Brain microvascular endothelial cell (primary cell): ENCODE results near the gene EYA2.

ENCODE experiments used
- DNase-seq: peaks from one replicate; pipeline ENCODE4 v3.0.0-alpha.2; 2020
- H3K27ac ChIP-seq: fragments of 250-450 bp; sonication (Bioruptor Pico); 2 replicates; pipeline ENCODE4 v1.5.1; 2020; ENCODE audit warnings: mild to moderate bottlenecking, moderate library complexity
- H3K27me3 ChIP-seq: fragments of 250-450 bp; sonication (Bioruptor Pico); replicated peaks from 2 replicates; pipeline ENCODE4 v1.5.1; 2020; ENCODE audit warnings: mild to moderate bottlenecking
- H3K36me3 ChIP-seq: fragments of 250-450 bp; sonication (Bioruptor Pico); replicated peaks from 2 replicates; pipeline ENCODE4 v1.5.1; 2020; ENCODE audit warnings: mild to moderate bottlenecking
- H3K4me3 ChIP-seq: 2 replicates; pipeline ENCODE4 v1.5.1; 2011; ENCODE audit warnings: low read depth, mild to moderate bottlenecking, control low read depth, low read length, moderate library complexity
- in situ Hi-C: cut with HindIII; loops from 2 replicates; pipeline ENCODE4 v1.10.0; 2017; ENCODE audit warnings: low sequenced_read_pairs, low pct_ligation_motif_present
- TF ChIP-seq, protein P1 (sequence below): IDR thresholded peaks from 2 replicates; pipeline ENCODE4 v1.5.1; 2011; ENCODE audit warnings: low read depth, mild to moderate bottlenecking, moderate library complexity, low read length, control low read depth, inconsistent platforms; ENCODE audit errors: missing control alignments

EYA2 gene

DNA sequence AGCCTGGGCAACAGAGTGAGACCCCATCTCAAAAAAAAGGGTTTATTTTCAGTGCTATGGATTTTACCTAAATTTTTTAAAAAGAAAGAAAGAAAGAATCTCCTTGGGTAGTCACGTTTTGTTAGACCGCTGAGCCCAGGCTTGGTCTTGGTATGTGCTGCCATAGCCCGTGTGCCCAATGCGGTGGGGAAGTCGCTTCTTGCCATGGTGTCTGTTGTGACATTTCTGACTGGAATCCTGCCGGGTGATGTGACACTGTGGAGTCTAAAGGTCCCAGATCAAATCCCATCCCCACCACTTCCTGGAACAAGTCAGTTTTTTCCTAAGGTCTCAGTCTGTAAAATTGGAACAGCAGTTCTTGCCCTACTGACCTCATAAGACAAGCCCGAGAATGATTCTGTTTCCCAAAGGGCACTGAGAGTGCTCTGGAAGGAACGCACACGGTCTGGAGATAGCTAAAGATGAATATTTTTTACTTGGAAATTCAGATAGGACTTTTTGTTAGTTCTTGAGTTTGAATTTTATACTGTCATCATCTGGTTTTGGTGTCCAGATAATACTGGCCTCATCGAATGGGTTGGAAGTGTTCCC lies 225.8 kb downstream of the EYA2 start:
- Histone ChIP-seq H3K4me3 (no peak overlapping the region), H3K27ac (no peak overlapping the region), H3K27me3 (no peaks in the 10 kb centered on the region), H3K36me3 (no peaks in the 10 kb centered on the region)
- no peak for DNase-seq
- TF ChIP-seq, protein P1, sequence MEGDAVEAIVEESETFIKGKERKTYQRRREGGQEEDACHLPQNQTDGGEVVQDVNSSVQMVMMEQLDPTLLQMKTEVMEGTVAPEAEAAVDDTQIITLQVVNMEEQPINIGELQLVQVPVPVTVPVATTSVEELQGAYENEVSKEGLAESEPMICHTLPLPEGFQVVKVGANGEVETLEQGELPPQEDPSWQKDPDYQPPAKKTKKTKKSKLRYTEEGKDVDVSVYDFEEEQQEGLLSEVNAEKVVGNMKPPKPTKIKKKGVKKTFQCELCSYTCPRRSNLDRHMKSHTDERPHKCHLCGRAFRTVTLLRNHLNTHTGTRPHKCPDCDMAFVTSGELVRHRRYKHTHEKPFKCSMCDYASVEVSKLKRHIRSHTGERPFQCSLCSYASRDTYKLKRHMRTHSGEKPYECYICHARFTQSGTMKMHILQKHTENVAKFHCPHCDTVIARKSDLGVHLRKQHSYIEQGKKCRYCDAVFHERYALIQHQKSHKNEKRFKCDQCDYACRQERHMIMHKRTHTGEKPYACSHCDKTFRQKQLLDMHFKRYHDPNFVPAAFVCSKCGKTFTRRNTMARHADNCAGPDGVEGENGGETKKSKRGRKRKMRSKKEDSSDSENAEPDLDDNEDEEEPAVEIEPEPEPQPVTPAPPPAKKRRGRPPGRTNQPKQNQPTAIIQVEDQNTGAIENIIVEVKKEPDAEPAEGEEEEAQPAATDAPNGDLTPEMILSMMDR: no peak
- in situ Hi-C loops: no loop called here

DNA sequence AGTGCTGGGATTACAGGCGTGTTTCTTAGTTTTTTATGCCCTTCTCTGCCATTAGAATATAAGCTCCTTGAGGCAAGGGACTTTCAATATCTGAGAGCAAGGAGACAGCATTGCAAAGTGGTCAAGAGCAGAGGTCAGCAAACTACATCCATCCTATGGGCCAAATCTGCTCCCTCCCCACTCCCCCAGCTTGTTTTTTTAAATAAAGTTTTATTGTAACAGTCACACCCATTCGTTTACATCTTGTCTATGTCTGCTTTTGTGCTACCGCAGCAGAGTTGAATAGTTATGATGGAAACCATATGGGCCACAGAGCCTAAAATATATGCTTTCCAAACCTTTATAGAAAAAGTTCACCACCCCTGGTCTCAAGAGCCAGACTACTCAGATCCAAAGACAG lies 227.9 kb downstream of the EYA2 start:
- no peaks in the 10 kb centered on the region for H3K36me3 ChIP-seq
- TF ChIP-seq, protein P1: no peak
- H3K4me3 ChIP-seq: no peak overlapping the region
- in situ Hi-C loops: no loop called here
- no peak overlapping the region for H3K27ac ChIP-seq
- no peaks in the 10 kb centered on the region for H3K27me3 ChIP-seq
- no peak for DNase-seq

DNA sequence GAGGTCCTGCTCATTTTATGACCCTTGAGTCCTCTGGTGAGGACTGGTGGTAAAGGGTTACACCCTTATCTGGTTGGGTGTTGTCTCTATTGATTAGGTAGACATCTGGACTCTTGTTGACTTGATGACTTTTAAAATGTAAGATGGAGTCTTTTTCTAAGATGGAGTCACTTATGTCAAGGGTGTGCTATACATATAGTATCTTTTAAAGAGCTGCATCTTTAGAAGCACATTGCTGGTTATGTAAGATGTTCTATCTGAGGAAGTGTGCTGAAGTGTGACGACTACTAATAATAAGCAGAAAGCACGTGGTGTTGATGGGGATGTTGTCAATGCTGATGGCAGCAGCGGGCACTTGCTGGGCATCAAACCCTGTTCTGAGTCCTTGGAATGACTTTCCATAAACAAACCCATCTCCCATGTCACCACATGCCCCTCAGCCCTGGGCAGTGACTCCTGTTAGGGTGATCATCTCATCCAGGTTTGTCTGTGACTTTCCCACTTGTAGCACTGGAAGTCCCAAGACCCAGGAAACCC lies 229.6 kb downstream of the EYA2 start:
- H3K27ac ChIP-seq: peak overlapping the region; percentile 70
- TF ChIP-seq, protein P1: no peak
- H3K36me3 ChIP-seq: no peaks in the 10 kb centered on the region
- no peak for DNase-seq
- in situ Hi-C loops: no loop called here
- no peak overlapping the region for H3K4me3 ChIP-seq
- H3K27me3 ChIP-seq: no peaks in the 10 kb centered on the region

DNA sequence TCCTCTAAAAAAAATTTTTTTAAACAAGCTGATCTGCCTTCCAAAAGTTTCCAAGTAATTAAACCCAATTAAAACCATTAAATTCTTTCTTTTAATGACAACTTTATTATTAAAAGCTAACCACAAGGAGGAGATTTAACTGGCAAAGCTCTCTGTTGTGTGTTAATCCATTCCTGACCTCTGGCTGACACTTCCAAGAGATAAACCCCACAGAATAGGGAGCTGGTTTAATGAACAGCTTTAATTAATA lies 230.8 kb downstream of the EYA2 start:
- Histone ChIP-seq H3K27me3 (no peaks in the 10 kb centered on the region), H3K4me3 (no peak overlapping the region), H3K36me3 (no peaks in the 10 kb centered on the region), H3K27ac (peak overlapping the region; percentile 82)
- no peak for DNase-seq
- in situ Hi-C loops: no loop called here
- TF ChIP-seq, protein P1: no peak

DNA sequence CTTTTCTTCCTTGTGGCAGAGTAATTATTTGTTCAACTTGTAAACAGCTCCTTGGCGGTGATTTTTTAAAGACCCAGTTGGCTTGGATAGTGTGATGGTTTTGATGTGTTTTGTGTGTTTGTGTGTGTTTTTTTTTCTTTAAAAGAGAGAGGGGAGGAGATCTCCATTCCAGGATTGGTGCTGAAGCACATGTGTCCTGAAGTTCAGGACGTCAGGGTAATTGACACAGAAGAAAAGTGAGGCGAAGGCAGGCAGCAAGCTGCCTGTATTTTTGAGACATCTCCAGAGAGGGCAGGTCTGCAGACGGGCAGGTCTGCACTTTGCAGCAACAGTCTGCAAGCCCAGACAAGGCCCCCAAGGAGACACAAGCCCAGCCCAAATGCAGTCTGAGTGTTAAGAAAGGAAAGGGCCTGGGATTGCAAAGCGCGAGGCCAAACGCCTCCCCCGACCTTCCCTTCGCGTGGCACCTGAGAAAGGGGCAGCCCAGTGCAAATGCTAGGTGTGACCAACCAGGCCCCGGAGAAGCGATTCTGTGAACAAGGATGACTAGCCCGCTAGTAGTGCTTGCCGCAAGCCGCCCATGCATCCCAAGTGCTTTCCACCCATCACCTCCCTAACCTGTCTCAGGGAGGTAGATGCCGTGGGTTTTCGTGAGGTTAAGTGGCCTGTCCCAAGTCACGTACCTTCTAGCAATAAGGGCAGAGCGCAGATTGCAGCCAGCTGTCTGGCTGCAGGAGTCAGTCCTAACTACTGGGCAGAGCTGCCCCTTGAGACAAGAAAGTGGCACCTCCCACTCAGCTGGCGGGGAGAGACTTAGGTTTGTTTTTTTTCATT lies 231.3 kb downstream of the EYA2 start:
- DNase-seq: no peak
- H3K4me3 ChIP-seq: no peak overlapping the region
- no peaks in the 10 kb centered on the region for H3K36me3 ChIP-seq
- in situ Hi-C loops: no loop called here
- H3K27me3 ChIP-seq: no peaks in the 10 kb centered on the region
- H3K27ac ChIP-seq: peak overlapping the region; percentile 82
- TF ChIP-seq, protein P1: no peak
